GM12874 (cell line): ENCODE measurements around the gene ARV1.

Source experiments
- TF ChIP-seq, protein P1 (sequence below): IDR thresholded peaks from 2 replicates; pipeline ENCODE4 v1.5.1; 2011; ENCODE audit warnings: low read depth, mild to moderate bottlenecking, control low read depth, low read length, moderate library complexity; ENCODE audit not compliant: insufficient read depth

ARV1 gene

DNA sequence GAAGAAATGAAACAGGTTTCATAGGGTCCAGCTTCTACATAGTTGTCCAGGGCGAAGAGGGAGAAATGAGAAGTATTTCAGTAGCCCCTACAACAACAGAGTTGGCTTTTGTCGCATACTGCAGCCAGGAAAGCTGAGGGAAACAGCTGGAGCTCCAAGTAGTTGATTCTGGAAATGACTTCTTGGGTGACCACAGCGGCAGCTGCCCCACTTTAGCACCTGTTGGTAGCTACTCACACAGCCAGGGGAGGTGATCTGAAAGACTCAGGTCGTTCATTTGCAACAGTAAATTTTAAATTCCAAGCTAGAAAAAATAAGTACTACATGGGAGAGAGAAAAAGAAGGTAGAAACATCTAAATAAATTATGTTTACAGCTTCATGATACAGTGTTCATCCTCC is 2.5 kb upstream of the ARV1 start:
- TF ChIP-seq, protein P1, sequence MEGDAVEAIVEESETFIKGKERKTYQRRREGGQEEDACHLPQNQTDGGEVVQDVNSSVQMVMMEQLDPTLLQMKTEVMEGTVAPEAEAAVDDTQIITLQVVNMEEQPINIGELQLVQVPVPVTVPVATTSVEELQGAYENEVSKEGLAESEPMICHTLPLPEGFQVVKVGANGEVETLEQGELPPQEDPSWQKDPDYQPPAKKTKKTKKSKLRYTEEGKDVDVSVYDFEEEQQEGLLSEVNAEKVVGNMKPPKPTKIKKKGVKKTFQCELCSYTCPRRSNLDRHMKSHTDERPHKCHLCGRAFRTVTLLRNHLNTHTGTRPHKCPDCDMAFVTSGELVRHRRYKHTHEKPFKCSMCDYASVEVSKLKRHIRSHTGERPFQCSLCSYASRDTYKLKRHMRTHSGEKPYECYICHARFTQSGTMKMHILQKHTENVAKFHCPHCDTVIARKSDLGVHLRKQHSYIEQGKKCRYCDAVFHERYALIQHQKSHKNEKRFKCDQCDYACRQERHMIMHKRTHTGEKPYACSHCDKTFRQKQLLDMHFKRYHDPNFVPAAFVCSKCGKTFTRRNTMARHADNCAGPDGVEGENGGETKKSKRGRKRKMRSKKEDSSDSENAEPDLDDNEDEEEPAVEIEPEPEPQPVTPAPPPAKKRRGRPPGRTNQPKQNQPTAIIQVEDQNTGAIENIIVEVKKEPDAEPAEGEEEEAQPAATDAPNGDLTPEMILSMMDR, result no peak

DNA sequence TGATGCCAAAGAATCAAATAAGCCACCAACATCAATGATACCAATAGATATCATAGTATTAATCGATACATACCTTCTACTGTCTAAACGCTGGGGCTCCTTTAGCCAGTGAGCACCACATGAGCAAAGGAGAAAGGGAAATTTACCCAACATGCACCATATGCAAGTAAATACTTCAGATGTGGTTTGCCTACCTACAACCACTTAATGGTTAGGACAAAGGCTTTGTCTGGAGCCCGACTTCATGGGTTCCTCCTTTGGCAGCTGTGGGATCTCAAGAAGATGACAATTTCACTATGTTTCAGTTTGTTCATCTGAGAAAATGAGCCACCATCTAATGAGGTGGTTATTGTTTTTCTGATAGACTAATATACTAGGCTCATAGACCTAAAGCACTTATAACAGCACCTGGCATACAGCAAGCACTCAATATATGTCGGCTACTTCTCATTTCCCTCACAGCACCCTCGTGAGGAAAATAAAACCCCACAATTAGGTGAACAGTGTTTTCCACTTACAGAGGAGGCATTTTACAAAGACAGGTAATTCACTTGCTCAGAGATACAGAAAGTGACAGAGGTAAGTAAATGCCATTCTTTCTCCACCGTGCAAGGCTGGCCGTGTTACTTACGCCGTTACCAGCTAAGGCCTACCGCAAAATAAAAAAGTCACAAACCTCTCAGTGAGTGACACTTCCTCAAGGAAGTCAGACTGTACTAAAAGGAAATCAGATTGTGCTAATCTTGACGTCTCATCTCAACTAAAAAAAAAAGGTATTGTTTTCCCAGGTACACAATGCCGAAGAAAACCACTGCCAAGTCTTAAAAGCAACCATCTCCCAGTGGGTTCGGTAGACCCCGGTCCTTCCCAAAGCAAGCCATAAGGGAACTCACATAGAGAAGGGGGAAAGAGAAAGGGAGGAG is 1.8 kb upstream of the ARV1 start:
- TF ChIP-seq, protein P1, result no peak

DNA sequence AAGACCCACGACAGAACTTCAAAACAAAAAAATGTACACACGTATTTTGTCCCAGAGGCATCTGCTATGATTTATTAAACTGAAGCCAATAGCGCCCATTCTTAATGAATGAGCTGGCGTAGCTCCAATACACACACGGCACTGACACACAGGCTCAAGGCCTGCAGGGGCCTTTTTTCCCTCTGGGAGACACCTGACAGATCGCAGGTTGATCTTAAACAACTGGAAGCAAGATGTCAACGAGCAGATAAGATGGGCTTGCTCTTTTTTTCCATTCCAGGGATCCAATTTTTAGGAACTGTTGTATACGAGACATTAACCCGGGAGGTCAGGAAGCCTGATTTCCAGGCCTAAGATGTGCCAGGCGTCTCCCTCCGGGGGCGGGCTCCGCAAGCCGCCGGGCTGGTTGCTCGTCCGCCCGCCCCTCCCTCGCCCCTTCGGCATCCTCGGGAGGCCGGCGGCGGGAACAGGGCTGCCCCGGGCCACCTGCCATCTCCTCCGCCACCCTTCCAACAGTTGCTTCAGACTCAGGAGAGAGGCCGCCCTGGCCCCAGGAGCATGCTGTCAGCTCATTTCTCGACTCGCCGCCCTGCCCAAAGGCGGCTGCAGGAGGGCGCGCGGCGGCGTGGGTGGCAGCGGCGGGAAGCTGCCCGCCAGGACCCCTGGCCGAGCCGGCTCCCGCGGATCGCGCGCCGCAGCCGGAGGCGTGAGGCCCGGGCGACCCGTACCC is 968 bp upstream of the ARV1 start:
- TF ChIP-seq, protein P1, result no peak

- TF ChIP-seq, protein P1, result no peak
These were observed 459 bp downstream of the ARV1 start for GRCh38 chr1:230979389-230979716.

GRCh38 chr1:230979952-230980351 is 1.1 kb downstream of the ARV1 start:
- TF ChIP-seq, protein P1, result no peak

DNA sequence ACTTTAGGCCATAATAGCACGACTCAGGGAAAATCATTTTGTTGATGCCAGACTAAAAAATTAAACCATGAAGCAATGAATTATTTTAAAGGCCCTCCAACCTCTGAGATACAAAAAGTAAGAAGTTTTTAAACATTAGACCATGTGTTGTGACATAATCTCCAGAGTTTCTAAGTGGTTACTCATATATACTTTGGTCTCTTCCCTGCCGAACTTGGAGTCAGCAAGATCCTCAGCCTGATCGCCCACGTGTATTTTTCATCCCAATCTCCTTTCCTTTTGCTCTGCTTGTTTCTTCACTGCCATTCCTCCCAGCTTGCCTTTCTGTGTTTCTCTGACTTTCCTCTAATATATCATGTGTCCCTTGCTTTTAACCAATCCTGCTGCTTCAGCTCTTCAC is 3.8 kb downstream of the ARV1 start:
- TF ChIP-seq, protein P1, result no peak

GRCh38 chr1:230983811-230984210 is 4.9 kb downstream of the ARV1 start:
- TF ChIP-seq, protein P1, result no peak
